ENCODE results near the gene TACC3.

TACC3 gene

DNA sequence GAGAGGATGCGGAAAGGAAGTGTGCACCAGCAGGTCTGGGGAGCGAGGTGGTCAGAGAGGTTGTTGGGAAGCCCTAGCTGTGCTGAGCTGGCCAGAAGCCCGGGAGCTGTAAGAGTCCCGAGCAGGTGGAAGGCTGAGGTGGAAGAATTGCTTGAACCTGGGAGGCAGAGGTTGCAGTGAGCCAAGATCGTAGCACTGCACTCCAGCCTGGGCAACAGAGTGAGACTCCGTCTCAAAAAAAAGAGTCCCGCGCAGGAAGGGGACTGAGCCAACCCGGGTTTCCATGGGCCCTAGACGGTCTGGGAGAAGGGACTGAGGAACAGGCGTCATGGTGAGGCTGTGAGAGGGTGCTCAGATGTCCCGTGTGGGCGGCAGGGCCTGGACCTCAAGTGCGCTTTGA is 59.1 kb downstream of the TACC3 start:
- no peaks in the 10 kb centered on the region for H3K9me3 ChIP-seq
- peaks cover 8% of the 10 kb centered on the region; the same call in 1 of the 2 replicates for H3K4me1 ChIP-seq
- no peak overlapping the region for H3K4me3 ChIP-seq (ENCODE audit: low read depth, low read length)
- H3K27me3 ChIP-seq: no peaks in the 10 kb centered on the region
- TF ChIP-seq, protein P1, sequence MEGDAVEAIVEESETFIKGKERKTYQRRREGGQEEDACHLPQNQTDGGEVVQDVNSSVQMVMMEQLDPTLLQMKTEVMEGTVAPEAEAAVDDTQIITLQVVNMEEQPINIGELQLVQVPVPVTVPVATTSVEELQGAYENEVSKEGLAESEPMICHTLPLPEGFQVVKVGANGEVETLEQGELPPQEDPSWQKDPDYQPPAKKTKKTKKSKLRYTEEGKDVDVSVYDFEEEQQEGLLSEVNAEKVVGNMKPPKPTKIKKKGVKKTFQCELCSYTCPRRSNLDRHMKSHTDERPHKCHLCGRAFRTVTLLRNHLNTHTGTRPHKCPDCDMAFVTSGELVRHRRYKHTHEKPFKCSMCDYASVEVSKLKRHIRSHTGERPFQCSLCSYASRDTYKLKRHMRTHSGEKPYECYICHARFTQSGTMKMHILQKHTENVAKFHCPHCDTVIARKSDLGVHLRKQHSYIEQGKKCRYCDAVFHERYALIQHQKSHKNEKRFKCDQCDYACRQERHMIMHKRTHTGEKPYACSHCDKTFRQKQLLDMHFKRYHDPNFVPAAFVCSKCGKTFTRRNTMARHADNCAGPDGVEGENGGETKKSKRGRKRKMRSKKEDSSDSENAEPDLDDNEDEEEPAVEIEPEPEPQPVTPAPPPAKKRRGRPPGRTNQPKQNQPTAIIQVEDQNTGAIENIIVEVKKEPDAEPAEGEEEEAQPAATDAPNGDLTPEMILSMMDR (IDR thresholded peaks at IDR 0.05; ENCODE audit: low read depth, low read length): no peak
- no peak for DNase-seq
- no peaks in the 10 kb centered on the region for H3K36me3 ChIP-seq

DNA sequence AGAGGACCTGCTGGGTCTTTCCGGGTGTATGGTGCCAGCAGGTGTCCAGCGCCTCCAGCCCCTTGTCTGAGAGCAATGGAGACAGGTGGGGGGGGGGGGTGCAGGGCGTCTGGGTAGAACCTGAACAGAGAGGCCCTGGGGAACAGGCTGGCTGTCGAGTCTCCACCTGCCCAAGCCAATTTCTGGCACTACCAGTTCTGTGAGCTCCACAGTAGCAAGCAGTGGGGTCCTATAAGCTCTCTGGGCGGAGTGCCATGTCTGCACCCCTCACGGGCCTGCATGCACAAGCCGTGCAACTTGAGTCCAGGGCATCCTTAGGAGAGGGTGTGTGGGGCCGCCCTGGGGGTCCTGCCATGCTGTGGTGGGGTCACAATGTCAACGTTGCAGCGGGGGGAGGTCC is 61.7 kb downstream of the TACC3 start:
- no peaks in the 10 kb centered on the region for H3K27me3 ChIP-seq
- DNase-seq: no peak

DNA sequence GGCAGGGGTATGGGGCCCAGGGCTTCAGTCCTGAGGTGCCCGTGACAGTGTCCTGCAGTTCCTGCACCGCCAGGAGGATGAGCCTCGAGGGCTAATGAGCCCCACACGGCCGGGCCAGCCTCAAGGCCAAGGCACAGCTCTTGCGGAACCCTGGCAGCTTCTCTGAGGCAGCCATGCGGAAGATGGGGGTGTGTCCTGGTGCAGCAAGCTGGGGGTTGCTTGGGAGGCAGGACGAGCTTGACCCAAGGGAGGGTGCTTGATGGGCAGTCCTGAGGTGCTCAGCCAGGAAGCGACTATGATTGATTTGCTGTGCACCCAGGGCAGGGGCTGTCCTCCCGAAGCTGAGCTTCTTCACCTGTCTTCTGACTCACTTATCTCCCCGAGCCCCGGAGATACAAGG is 62.6 kb downstream of the TACC3 start:
- Histone ChIP-seq H3K9me3 (no peaks in the 10 kb centered on the region), H3K36me3 (no peaks in the 10 kb centered on the region), H3K4me1 (no peaks in the 10 kb centered on the region), H3K27me3 (no peaks in the 10 kb centered on the region), H3K4me3 (ENCODE audit: low read depth, low read length) (no peak overlapping the region)
- DNase-seq: no peak
- TF ChIP-seq, protein P1 (IDR thresholded peaks at IDR 0.05; ENCODE audit: low read depth, low read length): no peak

More for the DNA sequence above, 61.7 kb downstream of the TACC3 start:
- Histone ChIP-seq H3K4me3 (ENCODE audit: low read depth, low read length) (no peak overlapping the region), H3K4me1 (no peaks in the 10 kb centered on the region), H3K36me3 (no peaks in the 10 kb centered on the region), H3K9me3 (no peaks in the 10 kb centered on the region)
- TF ChIP-seq, protein P1 (IDR thresholded peaks at IDR 0.05; ENCODE audit: low read depth, low read length): no peak

DNA sequence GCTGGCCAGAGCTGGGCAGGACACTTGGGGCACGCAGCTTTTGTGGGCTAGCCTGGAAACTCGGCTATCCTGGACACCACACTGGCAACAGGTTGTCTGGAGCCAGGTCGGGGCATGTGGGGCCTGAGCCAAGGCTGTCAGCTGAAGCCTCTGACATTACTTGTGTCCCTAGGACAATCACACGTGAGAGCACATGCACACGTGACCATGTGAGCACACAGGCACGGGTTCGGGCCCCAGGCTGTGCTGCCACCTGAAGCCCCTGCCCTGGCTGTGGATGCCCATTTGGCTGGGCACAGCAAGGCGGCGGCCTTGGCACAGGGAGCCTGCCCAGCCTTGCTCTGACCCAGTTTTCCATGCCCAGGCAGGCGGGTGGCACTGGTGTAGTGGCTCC is 63.1 kb downstream of the TACC3 start:
- Histone ChIP-seq H3K36me3 (no peaks in the 10 kb centered on the region), H3K4me3 (ENCODE audit: low read depth, low read length) (no peak overlapping the region), H3K4me1 (no peaks in the 10 kb centered on the region), H3K27me3 (no peaks in the 10 kb centered on the region), H3K9me3 (no peaks in the 10 kb centered on the region)
- DNase-seq: no peak
- TF ChIP-seq, protein P1 (IDR thresholded peaks at IDR 0.05; ENCODE audit: low read depth, low read length): no peak

DNA sequence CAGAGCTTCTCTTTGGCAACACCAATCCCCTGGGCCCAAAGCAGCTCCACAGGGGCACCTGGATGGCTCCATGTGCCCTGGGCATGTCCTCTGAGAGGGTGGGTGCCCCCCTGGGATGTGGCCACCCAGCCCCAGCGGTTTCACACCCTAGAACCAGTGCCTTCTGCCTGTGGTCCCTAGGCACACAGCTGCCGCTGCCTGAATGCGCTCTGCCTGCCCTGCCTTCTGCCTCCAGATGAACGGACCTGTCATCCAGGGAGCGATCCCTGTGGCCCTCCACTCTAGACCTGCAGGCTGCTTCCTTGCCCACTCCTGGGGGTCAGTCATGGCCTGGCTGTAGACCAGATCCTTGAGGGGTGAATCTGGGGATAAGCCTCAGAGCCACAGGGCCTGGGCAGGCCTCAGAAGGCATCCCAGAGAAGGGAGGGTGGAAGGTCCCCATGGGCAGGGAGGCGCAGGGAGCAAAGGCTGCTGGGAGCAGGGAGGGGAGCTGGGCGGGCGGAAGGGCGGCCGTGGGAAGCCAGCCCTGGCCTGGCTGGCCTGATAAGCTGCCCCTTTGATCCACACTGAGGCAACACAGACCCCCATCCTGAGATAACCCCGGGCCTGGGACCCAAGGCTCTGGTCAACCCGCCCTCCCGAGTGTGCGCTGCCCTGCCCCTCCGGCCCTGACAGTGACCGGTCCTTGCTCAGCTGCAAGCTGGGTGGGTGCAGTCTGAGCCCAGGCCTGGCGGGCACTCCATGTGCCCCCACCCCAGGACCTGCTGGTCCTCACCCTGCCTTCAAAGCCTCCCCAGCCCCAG is 63.7 kb downstream of the TACC3 start:
- DNase-seq: no peak
- TF ChIP-seq, protein P1 (IDR thresholded peaks at IDR 0.05; ENCODE audit: low read depth, low read length): no peak
- H3K9me3 ChIP-seq: no peaks in the 10 kb centered on the region
- no peaks in the 10 kb centered on the region for H3K4me1 ChIP-seq
- no peaks in the 10 kb centered on the region for H3K36me3 ChIP-seq
- no peaks in the 10 kb centered on the region for H3K27me3 ChIP-seq
- no peak overlapping the region for H3K4me3 ChIP-seq (ENCODE audit: low read depth, low read length)

DNA sequence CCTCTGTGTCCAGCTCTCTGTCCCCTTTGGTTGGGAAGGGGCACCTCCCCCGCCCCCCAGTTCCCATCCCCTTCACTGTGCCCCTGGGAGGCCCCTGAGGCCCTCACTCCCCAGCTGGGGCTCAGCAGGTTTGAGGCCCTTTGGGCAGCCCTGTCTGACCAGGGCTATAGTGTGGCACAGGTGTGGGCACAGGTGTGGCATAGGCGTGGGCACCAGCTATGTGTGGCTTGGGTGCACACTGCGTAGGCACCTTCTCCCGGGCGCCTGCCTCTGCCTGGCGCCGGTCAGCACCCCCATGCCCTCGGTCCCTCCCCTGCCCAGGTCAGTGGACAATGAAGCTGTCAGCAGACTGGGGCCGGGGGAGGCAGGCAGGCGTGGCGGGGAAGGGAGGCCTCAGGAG is 64.3 kb downstream of the TACC3 start:
- no peaks in the 10 kb centered on the region for H3K9me3 ChIP-seq
- no peaks in the 10 kb centered on the region for H3K4me1 ChIP-seq
- H3K36me3 ChIP-seq: no peaks in the 10 kb centered on the region
- DNase-seq: no peak
- no peaks in the 10 kb centered on the region for H3K27me3 ChIP-seq
- no peak overlapping the region for H3K4me3 ChIP-seq (ENCODE audit: low read depth, low read length)
- TF ChIP-seq, protein P1 (IDR thresholded peaks at IDR 0.05; ENCODE audit: low read depth, low read length): no peak

Data from BE2C (cell line).